GM13977 (cell line): ENCODE data around the gene KIAA1217.

Source experiments
- DNase-seq: peaks from one replicate; pipeline ENCODE4 v3.0.0; 2012; ENCODE audit warnings: low spot score
- in situ Hi-C: fragments of 300-500 bp; cut with MboI; formaldehyde crosslinking; loops from one replicate; pipeline ENCODE4 v1.12.0; 2022; ENCODE audit warnings: low sequenced_read_pairs, low pct_unique_long_range_greater_than_20kb, mixed read lengths, inconsistent platforms; ENCODE audit not compliant: unreplicated experiment
- TF ChIP-seq, protein P1 (sequence below): IDR thresholded peaks from 2 replicates; pipeline ENCODE4 v1.5.1; 2012; ENCODE audit warnings: mild to moderate bottlenecking, control low read depth; ENCODE audit not compliant: insufficient read depth; ENCODE audit errors: extremely low read depth, missing control alignments

The KIAA1217 gene

DNA sequence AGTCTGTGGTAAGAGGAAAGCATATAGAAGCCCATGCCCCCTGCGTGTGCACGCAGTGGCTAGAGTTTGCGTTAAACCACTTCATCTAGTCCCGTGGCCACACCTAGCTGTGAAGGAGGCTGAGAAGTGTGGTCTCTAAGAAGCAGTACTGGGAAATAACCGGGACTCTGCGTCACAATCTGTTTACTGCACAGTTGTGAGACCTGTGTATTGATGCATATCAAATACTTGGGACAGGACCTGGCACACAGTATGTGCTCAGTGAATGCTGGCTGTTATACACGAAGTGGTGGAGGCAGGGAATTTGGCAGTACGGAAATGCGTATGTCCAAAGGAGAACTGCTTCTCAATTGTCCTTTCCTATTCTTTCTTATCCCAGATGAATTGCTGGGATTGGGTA is 365.2 kb downstream of the KIAA1217 start:
- in situ Hi-C loops = no loop called here
- no peak for DNase-seq
- TF ChIP-seq, protein P1, sequence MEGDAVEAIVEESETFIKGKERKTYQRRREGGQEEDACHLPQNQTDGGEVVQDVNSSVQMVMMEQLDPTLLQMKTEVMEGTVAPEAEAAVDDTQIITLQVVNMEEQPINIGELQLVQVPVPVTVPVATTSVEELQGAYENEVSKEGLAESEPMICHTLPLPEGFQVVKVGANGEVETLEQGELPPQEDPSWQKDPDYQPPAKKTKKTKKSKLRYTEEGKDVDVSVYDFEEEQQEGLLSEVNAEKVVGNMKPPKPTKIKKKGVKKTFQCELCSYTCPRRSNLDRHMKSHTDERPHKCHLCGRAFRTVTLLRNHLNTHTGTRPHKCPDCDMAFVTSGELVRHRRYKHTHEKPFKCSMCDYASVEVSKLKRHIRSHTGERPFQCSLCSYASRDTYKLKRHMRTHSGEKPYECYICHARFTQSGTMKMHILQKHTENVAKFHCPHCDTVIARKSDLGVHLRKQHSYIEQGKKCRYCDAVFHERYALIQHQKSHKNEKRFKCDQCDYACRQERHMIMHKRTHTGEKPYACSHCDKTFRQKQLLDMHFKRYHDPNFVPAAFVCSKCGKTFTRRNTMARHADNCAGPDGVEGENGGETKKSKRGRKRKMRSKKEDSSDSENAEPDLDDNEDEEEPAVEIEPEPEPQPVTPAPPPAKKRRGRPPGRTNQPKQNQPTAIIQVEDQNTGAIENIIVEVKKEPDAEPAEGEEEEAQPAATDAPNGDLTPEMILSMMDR = no peak

DNA sequence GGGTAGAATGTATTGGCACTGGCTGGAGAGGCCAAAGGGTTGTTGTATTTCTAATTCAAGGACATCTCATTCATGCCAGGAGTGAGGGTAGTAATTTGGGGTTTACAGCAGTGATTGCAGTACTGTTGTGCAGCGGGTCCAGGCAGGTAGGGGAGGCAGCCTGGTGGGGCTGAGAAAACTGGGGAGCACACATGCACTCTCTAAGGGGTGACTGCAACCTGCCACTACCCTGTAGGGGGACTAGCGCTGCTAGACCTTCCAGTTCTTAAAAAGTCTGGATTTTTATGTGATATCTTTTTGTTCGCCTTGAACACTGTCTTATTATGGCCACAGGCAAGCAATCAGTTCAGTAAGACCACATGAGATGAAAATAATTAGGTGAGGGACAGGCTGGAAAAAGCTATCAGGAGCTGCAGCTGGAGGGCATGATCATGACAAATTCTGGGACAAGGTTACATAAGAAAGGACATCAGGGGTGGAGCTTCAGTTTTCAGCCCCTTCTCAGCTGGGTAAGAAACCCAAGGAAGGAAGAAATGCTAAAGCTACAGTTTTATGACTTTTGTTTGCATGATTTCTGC is 365.7 kb downstream of the KIAA1217 start:
- in situ Hi-C loops = no loop called here
- DNase-seq = no peak
- TF ChIP-seq, protein P1 = no peak

DNA sequence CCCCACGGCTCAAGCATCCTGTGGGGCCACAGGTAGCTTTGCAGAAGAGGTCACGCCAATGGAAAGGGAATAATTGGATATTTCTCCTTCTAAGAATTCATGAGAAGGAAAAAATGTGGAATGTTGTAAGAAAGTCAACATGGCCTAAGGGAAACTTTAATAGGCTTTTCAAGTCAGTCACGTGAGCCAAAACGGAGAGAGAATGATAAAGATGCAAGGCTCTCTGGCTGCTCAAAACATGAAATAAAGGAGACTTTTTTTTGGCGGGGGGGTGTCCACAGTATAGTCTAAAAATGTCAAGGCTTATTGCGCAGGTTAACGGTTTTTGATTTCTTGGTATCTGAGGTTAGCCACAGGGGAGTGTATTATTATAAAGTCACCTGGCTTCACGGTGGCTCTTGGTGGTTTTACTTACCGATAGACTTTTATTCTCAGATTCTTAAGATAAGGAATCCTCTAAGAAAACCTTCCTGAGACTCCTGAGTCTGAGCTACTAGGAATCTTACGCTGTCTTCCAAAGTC is 366.6 kb downstream of the KIAA1217 start:
- TF ChIP-seq, protein P1 = no peak
- no peak for DNase-seq
- in situ Hi-C loops = no loop called here

DNA sequence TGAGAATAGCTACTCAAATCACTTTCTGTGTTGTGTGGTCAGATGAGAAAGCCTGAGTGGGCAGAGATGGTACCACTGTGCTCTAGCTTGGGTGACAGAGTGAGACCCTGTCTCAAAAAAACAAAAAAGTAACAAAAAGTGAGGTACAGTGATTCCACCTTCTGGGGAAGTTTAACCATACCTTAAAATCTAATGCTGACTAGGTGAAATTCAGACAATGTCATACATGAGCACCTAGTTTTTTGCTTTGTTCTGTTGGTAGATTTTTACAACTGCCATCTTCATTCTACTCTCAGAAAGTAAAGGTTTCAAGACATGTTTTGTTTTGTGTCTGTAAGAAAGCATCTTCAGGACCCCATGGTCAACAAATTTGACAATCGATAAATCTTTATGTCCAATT is 370.5 kb downstream of the KIAA1217 start:
- TF ChIP-seq, protein P1 = no peak
- in situ Hi-C loops = no loop called here
- no peak for DNase-seq

DNA sequence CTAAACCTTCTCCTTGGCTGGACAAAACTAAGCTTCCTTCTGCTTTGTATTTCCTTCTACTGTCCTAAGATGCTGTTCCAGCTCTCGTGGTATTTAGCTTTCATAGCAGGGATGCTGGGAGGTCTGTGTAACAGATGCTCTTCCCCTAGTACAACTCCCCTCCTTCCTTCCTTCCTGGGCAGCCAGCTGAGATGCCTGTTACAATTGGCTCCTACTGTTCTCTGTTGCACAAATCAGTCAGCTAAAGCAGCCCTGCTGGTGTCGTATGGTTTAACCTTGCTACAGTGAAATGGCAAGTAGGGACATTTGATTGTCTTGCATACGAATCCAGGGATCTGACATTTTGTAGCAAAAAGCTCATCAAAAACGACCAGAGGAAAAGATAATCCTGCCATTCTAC is 371.0 kb downstream of the KIAA1217 start:
- no peak for DNase-seq
- TF ChIP-seq, protein P1 = no peak
- in situ Hi-C loops = no loop called here

DNA sequence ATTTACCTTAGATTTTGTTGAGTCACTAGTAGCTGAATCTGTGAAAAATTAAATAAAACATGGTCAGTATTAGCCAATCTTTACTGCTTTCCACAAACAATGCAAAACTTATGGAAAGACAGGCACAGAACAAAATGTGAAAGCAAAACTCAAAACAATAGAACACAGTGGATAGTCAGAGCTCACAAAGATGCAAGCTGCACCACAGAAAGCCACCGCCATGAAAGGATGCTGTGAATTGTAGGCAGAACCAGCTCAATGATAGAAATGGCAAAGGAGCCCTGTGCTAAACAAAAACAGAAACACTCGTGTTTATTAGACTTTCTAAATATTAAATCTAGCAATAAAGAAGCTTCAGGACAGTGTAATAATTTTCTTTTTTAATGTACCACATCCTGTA is 380.3 kb downstream of the KIAA1217 start:
- in situ Hi-C loops = no loop called here
- no peak for DNase-seq
- TF ChIP-seq, protein P1 = no peak
